Activated CD4-positive, alpha-beta memory T cell treated with anti-CD3 and anti-CD28 coated beads, Interleukin-2, amount 10 ng/mL, durations not matched to agents 7 days and 5 days (primary cell): ENCODE results near the gene KCNH1. TPM values are rescaled to one million over a fixed set of nuclear protein-coding genes. Genes with fewer than 3 reads are reported as not detected.

ENCODE experiments used
- CTCF ChIA-PET: fragments of 350-600 bp; sonication (Branson Sonifier 250); formaldehyde crosslinking; loops from one replicate; lab custom pipeline; 2021; ENCODE audit warnings: antibody characterized with exemption, inconsistent platforms; lab: Charles Lee
- POLR2A ChIA-PET: fragments of 350-600 bp; sonication (Branson Sonifier 250); formaldehyde crosslinking; loops from one replicate; lab custom pipeline; 2021; ENCODE audit warnings: antibody characterized with exemption; lab: Charles Lee
- DNase-seq: peaks from one replicate; pipeline ENCODE4 v3.0.0-alpha.2; 2020
- H3K27ac Mint-ChIP-seq: one replicate; pipeline ENCODE4 v1.8.0; 2021; ENCODE audit warnings: mild to moderate bottlenecking, mixed read lengths
- H3K27me3 Mint-ChIP-seq: one replicate; pipeline ENCODE4 v1.8.0; 2021; ENCODE audit warnings: mixed read lengths
- H3K36me3 Mint-ChIP-seq: one replicate; pipeline ENCODE4 v1.8.0; 2021; ENCODE audit warnings: low read depth, mixed read lengths
- H3K4me1 Mint-ChIP-seq: one replicate; pipeline ENCODE4 v1.8.0; 2021; ENCODE audit warnings: mixed read lengths
- H3K4me3 Mint-ChIP-seq: one replicate; pipeline ENCODE4 v1.8.0; 2021; ENCODE audit warnings: mild to moderate bottlenecking, mixed read lengths
- H3K9me3 Mint-ChIP-seq: one replicate; pipeline ENCODE4 v1.8.0; 2021; ENCODE audit warnings: mixed read lengths
- total RNA-seq, 2 experiments: library from RNA; stranded (reverse); gene quantifications; one replicate each; pipeline ENCODE4 v1.2.3, GENCODE V29; 2021

The KCNH1 gene
- total RNA-seq, 2 experiments from 2014 or later = not detected

DNA sequence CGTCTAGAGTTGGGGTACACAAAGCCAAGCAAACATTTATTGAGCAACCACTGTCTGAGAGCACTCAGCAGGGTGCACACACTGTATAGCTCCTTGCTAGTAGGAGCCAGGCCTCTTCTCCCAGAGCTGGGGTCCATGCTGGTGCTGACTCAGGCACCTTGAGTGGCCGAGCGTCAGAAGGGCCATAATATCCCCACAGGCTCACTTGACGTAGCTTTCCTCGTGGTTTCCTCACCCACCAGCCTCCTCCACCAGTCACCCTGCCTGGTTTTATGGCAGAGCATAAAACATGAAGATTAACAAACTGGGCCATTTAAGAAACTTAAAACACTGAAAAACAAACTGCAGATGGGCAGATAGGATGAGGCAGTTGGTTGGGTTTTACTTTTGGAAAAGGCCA, 443.7 kb downstream of the KCNH1 start:
- Mint-ChIP-seq H3K9me3 (no peaks in the 10 kb centered on the region), H3K36me3 (no peaks in the 10 kb centered on the region), H3K27ac (no peak overlapping the region), H3K4me3 (no peak overlapping the region), H3K4me1 (peaks cover 10% of the 10 kb centered on the region), H3K27me3 (peaks cover 4% of the 10 kb centered on the region)
- DNase-seq = no peak
- CTCF ChIA-PET = no interaction called here
- POLR2A ChIA-PET = no interaction called here

GRCh38 chr1:210689826-210690225, 444.1 kb downstream of the KCNH1 start:
- DNase-seq = no peak
- Mint-ChIP-seq H3K4me3 (no peak overlapping the region), H3K4me1 (peaks cover 10% of the 10 kb centered on the region), H3K27ac (no peak overlapping the region), H3K27me3 (peaks cover 4% of the 10 kb centered on the region), H3K9me3 (no peaks in the 10 kb centered on the region), H3K36me3 (no peaks in the 10 kb centered on the region)
- ChIA-PET CTCF (no interaction called here), POLR2A (no interaction called here)

- Mint-ChIP-seq H3K4me1 (peaks cover 12% of the 10 kb centered on the region), H3K36me3 (no peaks in the 10 kb centered on the region), H3K4me3 (no peak overlapping the region), H3K27ac (no peak overlapping the region), H3K9me3 (no peaks in the 10 kb centered on the region), H3K27me3 (peaks cover 4% of the 10 kb centered on the region)
- ChIA-PET CTCF (no interaction called here), POLR2A (no interaction called here)
- DNase-seq = no peak
Measured at GRCh38 chr1:210688512-210689234, 445.3 kb downstream of the KCNH1 start.

DNA sequence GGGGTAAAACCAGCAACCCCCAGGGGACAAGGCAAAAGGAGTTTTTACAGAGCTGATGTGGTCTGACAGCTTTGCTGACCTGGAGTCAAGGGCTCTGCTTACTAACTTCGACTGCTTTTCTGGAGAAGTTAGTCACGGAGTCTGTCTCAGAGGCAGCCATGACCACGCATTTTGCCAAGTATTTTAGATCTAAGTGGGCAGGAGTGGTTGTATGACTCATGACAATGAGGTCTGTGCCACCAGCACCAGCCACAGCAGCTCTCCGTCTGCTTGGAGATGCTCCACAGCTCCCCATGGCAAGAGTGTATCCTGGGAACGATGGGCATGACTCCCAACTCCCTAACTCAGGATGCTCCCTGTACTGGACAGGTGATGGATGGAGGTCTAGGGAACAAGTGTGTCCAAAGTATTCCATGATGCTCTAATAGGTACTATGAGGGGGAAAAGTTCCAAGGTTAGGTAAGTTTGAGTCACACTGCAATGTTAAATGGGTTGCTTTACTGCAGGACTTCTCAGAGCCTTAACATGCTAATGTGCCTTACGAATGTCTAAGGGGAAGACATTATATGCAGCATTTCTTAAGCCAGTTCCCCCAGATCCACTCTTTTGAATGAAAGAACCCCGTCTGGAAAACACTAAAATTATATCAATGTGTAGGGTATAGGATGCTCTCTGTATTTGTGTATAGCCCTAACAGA, 446.2 kb downstream of the KCNH1 start:
- Mint-ChIP-seq H3K4me3 (no peak overlapping the region), H3K27ac (no peak overlapping the region), H3K27me3 (peaks cover 4% of the 10 kb centered on the region), H3K36me3 (no peaks in the 10 kb centered on the region), H3K4me1 (peaks cover 8% of the 10 kb centered on the region), H3K9me3 (no peaks in the 10 kb centered on the region)
- ChIA-PET CTCF (no interaction called here), POLR2A (no interaction called here)
- DNase-seq = no peak

- no peak overlapping the region for H3K27ac Mint-ChIP-seq
- peaks cover 1% of the 10 kb centered on the region for H3K27me3 Mint-ChIP-seq
- ChIA-PET POLR2A (no interaction called here), CTCF (no interaction called here)
- DNase-seq = no peak
- H3K4me3 Mint-ChIP-seq = no peak overlapping the region
- H3K9me3 Mint-ChIP-seq = no peaks in the 10 kb centered on the region
- H3K36me3 Mint-ChIP-seq = no peaks in the 10 kb centered on the region
- H3K4me1 Mint-ChIP-seq = peaks cover 4% of the 10 kb centered on the region
Measured at GRCh38 chr1:210686841-210687240, 447.1 kb downstream of the KCNH1 start.

GRCh38 chr1:210685295-210685650, 448.7 kb downstream of the KCNH1 start:
- ChIA-PET CTCF (no interaction called here), POLR2A (no interaction called here)
- Mint-ChIP-seq H3K27ac (no peak overlapping the region), H3K9me3 (no peaks in the 10 kb centered on the region), H3K4me1 (peaks cover 4% of the 10 kb centered on the region), H3K27me3 (peaks cover 1% of the 10 kb centered on the region), H3K36me3 (no peaks in the 10 kb centered on the region), H3K4me3 (no peak overlapping the region)
- DNase-seq = no peak

DNA sequence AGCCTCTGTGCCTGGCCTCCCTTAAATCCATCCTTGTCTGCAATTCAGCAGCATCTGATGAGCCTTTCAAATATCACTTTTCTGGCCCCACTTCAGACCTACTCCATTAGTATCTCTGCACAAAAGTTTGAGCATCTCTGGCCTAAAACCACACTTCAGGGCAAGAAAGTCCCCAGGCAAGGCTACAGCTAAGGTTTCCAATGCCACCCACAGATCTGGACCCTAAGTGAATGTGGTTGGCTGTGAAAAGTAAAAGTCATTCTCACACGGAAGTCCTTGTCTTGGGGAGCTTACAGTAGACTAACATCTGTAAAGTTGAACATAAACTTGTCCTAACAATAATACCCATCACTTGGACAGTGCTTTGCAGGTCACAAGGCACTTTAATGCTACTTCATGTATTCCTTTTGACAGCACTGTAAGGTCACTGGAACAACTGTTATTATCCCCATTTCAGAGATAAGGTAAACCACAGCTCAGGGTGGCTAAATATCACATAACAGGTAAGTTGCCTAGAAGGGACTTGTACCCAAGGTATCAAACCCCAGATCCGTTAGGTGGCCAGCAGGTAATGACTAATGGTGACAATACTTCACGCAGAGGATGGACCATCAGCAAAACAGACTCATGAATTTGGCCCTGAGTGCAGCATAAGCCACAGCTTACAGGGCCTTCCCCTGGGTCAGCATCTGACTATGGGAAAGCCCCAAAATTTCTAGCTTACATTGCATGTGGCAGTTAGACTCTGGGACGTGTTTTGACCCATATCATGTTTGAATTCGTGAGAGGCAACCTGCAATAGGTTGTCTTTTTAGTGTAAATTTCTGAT, 449.3 kb downstream of the KCNH1 start:
- H3K27ac Mint-ChIP-seq = no peak overlapping the region
- H3K4me3 Mint-ChIP-seq = no peak overlapping the region
- ChIA-PET POLR2A (no interaction called here), CTCF (no interaction called here)
- H3K4me1 Mint-ChIP-seq = peaks cover 4% of the 10 kb centered on the region
- DNase-seq = no peak
- no peaks in the 10 kb centered on the region for H3K36me3 Mint-ChIP-seq
- H3K9me3 Mint-ChIP-seq = no peaks in the 10 kb centered on the region
- peaks cover 1% of the 10 kb centered on the region for H3K27me3 Mint-ChIP-seq

DNA sequence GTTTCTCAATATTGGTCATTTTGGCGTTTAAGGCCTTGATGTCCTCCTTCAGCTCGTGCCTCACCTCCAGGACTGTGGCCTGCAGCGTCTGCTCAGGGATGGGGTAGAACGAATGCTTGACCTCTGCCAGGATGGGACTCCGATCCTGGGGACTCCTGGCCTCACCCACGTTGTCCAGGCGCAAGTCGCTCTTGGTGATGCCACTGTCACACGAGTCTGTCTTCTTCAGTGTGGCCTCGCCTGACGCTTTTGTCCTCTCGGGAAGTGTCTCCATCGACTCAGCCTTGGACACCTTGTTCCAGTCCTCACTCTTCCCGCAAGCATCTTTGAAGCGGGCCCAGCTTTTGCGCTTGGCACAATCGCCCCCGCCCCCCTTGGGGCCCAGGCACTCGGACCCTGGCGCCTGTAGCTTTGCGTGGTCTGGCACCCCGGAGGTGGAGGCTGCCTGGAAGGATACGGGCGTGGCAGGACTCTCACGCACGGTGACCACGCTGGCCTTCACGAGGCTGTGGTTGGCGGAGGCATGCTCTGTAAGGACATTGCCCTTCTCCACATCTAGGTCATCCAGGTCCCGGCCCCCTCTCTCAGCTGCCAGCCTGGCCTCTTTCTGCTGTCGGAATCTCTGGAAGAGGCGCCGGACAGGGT, 450.4 kb downstream of the KCNH1 start:
- no peak overlapping the region for H3K4me3 Mint-ChIP-seq
- ChIA-PET POLR2A (no interaction called here), CTCF (no interaction called here)
- no peak overlapping the region for H3K27ac Mint-ChIP-seq
- peaks cover 1% of the 10 kb centered on the region for H3K27me3 Mint-ChIP-seq
- peaks cover 4% of the 10 kb centered on the region for H3K4me1 Mint-ChIP-seq
- no peaks in the 10 kb centered on the region for H3K36me3 Mint-ChIP-seq
- DNase-seq = no peak
- H3K9me3 Mint-ChIP-seq = no peaks in the 10 kb centered on the region

- ChIA-PET CTCF (no interaction called here), POLR2A (no interaction called here)
- no peak overlapping the region for H3K4me3 Mint-ChIP-seq
- H3K36me3 Mint-ChIP-seq = no peaks in the 10 kb centered on the region
- DNase-seq = no peak
- no peaks in the 10 kb centered on the region for H3K9me3 Mint-ChIP-seq
- H3K27me3 Mint-ChIP-seq = no peaks in the 10 kb centered on the region
- peaks cover 1% of the 10 kb centered on the region for H3K4me1 Mint-ChIP-seq
- no peak overlapping the region for H3K27ac Mint-ChIP-seq
Measured at GRCh38 chr1:210681158-210681557, 452.8 kb downstream of the KCNH1 start.

GRCh38 chr1:210678306-210678705, 455.6 kb downstream of the KCNH1 start:
- Mint-ChIP-seq H3K4me3 (no peak overlapping the region), H3K36me3 (no peaks in the 10 kb centered on the region), H3K9me3 (no peaks in the 10 kb centered on the region), H3K4me1 (no peaks in the 10 kb centered on the region), H3K27ac (no peak overlapping the region), H3K27me3 (no peaks in the 10 kb centered on the region)
- ChIA-PET POLR2A (no interaction called here), CTCF (interaction anchor here (1.1 kb wide), 1 partner anchor 304 kb away, joined by 3 read pairs; no protein-coding TSS in a partner anchor)
- DNase-seq = no peak

GRCh38 chr1:210677533-210677932, 456.4 kb downstream of the KCNH1 start:
- no peaks in the 10 kb centered on the region for H3K27me3 Mint-ChIP-seq
- DNase-seq = no peak
- H3K27ac Mint-ChIP-seq = no peak overlapping the region
- CTCF ChIA-PET = no interaction called here
- H3K9me3 Mint-ChIP-seq = no peaks in the 10 kb centered on the region
- H3K4me1 Mint-ChIP-seq = no peaks in the 10 kb centered on the region
- no peaks in the 10 kb centered on the region for H3K36me3 Mint-ChIP-seq
- no peak overlapping the region for H3K4me3 Mint-ChIP-seq
- POLR2A ChIA-PET = no interaction called here

DNA sequence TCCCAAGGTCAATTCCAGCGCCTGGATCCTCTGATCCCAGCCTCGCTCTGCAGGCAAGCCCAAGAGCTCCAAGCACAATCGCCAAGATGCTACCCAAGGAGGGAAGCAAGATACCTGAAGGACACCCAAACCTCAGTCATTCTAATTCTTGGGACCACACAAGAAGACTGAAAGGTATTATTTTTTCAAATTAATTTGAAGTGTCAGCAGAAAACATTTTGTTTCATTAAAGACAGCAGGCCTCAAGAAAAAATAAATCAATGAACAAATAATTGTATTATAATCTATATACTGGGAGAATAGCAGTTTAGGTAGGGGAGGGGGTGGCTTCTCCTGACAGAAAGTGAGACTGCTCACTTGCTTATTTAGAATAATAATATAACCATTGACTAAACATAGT, 457.4 kb downstream of the KCNH1 start:
- POLR2A ChIA-PET = no interaction called here
- Mint-ChIP-seq H3K4me1 (no peaks in the 10 kb centered on the region), H3K27me3 (no peaks in the 10 kb centered on the region), H3K36me3 (no peaks in the 10 kb centered on the region), H3K4me3 (no peak overlapping the region), H3K27ac (no peak overlapping the region), H3K9me3 (no peaks in the 10 kb centered on the region)
- CTCF ChIA-PET = no interaction called here
- DNase-seq = no peak

DNA sequence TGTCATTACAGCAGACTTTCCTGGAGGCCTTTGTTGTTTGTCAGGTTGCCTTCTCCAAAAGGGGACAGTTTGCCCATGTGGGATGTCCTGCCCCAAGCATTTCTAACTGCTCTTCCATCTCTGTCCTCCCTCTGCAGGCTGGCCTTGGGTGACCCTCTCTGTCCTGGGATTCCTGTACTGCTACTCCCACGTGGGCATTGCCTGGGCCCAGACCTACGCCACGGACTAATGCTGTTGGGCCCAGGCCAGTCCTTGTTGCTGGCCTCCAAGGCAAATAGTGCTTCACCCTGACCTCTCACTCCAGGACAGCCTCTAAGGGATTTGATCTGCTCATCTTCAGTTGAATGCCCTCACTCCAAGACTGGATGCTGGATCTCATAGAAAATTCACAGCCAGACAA, 459.8 kb downstream of the KCNH1 start:
- CTCF ChIA-PET = no interaction called here
- Mint-ChIP-seq H3K9me3 (no peaks in the 10 kb centered on the region), H3K27ac (no peak overlapping the region), H3K4me1 (no peaks in the 10 kb centered on the region), H3K36me3 (no peaks in the 10 kb centered on the region), H3K4me3 (no peak overlapping the region), H3K27me3 (no peaks in the 10 kb centered on the region)
- no peak for DNase-seq
- POLR2A ChIA-PET = no interaction called here
